LNCAP (cell line): Measurements from ENCODE around the gene MXRA7.

Source experiments
- TF ChIP-seq, protein P1 (sequence below): fragments of 450-650 bp; IDR thresholded peaks from 2 replicates; pipeline ENCODE4 v1.5.1; 2017; ENCODE audit warnings: mild to moderate bottlenecking

The MXRA7 gene

DNA sequence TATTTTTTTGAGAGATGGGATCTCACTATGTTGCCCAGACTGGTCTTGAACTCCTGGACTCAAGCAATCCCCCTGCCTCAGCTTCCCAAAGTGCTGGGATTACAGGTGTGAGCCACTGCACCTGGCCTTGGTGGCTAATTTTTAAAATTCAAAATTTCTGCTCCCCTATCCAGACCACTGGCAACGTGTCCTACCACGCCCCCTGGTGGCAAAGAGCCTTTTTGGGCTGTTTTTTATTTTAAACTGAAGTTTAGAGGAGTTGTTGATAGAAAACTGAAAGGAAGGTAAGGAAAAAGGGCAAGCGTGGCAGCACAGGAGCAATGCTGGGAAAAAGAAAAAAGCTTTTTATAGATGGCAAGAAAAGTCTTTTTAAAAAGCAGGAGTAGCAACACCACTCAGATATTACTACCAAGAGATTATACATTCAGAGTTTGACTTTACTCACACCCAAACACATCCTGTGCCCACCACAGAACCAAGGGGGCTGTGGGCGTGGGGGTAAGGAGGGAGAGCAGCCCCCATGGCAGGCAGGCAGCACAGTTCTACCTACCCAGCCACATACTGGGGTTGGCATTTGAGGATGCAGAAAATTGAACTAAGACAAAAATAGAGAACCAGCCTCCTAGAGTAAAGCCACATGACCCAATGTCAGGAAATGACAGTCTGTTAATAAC lies 4.2 kb upstream of the MXRA7 start:
- TF ChIP-seq, protein P1, sequence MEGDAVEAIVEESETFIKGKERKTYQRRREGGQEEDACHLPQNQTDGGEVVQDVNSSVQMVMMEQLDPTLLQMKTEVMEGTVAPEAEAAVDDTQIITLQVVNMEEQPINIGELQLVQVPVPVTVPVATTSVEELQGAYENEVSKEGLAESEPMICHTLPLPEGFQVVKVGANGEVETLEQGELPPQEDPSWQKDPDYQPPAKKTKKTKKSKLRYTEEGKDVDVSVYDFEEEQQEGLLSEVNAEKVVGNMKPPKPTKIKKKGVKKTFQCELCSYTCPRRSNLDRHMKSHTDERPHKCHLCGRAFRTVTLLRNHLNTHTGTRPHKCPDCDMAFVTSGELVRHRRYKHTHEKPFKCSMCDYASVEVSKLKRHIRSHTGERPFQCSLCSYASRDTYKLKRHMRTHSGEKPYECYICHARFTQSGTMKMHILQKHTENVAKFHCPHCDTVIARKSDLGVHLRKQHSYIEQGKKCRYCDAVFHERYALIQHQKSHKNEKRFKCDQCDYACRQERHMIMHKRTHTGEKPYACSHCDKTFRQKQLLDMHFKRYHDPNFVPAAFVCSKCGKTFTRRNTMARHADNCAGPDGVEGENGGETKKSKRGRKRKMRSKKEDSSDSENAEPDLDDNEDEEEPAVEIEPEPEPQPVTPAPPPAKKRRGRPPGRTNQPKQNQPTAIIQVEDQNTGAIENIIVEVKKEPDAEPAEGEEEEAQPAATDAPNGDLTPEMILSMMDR = peak; percentile 87

- TF ChIP-seq, protein P1 = no peak
These were observed 3.6 kb upstream of the MXRA7 start for GRCh38 chr17:76714336-76714735.

DNA sequence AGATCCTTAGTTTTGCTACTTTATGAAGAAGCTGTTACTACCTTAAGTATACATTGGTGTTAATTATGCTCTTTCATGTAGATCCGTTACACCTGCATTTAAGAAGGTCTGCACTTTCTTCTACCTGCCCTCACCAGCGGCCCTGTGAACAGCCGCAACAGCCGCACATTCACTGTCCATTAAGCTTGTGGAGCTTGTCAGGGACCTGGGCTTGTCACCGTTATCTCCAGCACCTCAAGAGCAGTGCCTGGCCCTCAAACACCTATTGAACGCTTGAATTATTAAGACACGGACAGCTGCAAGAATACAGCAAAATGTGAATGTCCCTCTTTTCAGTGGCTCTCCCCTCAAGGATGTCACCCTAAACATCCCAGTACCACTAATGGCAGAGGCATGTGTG lies 3.0 kb upstream of the MXRA7 start:
- TF ChIP-seq, protein P1 = no peak

- TF ChIP-seq, protein P1 = no peak
These were observed 1.5 kb downstream of the MXRA7 start for GRCh38 chr17:76709077-76709950.

DNA sequence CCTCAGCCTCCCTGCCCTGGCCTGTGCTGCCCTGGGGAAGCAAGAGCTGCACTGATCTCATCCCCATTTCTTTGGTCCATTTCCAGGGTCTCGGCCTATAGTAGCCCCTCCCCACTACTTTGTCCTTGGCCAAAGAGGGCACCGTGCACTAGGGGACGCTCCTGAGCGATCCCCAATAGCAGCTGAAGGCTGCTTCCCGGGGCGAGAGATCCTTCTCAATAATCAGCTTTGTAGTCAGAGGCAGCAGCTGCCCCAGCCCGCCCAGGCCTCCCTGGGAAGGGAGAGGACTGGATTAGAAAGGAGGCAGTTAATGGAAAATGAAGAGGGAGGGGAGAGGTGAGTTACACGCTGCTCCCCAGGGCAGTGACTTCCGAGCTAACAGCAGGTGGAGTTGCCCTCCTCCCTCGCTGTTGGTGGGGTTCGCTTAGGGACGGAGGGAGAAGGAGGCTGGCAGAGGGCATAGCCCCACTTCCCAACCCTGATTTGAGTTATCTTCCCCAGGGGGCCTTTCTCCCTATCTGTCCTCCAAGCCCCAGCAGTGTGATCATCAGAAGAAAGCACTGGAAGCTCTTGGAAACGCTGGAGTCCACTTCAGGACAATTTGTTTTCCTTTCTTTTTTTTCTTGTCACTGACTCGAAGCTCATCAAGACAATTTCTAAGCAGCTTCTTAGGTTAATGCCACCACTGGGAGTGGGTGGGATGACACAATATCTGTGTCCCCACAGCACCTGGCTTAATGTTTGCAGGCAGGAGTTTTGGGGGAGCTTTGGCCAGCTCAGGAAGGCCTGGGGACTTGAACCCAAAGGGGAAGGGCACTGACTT lies 2.6 kb downstream of the MXRA7 start:
- TF ChIP-seq, protein P1 = no peak

DNA sequence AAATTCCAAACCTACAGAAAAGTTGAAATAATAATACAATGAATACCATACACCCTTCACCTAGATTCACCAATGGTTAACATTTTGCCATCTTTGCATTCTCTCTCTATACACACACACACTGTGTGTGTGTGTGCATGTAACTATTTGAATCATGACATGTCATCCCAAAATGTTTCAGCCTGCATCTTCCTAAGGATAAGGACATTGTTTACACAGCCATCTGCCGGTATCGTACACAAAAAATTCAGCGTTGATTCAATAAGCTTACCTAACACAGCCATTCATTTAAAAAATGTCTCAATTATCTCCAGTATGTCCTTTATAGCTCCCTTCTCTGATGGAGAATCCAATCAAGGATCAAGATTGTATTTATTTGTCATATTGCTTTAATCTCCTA lies 3.9 kb downstream of the MXRA7 start:
- TF ChIP-seq, protein P1 = no peak

GRCh38 chr17:76704805-76705204 lies 6.0 kb downstream of the MXRA7 start:
- TF ChIP-seq, protein P1 = no peak
